IMR-90 (cell line): ENCODE results near the gene ANKH.
"Not testable (repeated sequence)": the region's sequence is repeated elsewhere in the genome, so short reads cannot be mapped to it uniquely, and the experiment has no call there.

Source experiments
- CTCF ChIP-seq: conservative IDR thresholded peaks from 2 replicates; pipeline ENCODE4 v1.5.1; 2012; ENCODE audit warnings: mild to moderate bottlenecking, low read depth, low read length, improper control_type of control experiment
- ELK1 ChIP-seq: fragments of 150-350 bp; IDR thresholded peaks from 2 replicates; pipeline ENCODE4 v1.6.1; 2016; ENCODE audit warnings: low read depth, mild to moderate bottlenecking, low read length, moderate library complexity, borderline replicate concordance
- MAFK ChIP-seq: IDR thresholded peaks from 2 replicates; pipeline ENCODE4 v1.6.1; 2012; ENCODE audit warnings: low read depth, low read length, improper control_type of control experiment
- MAZ ChIP-seq: IDR thresholded peaks from 2 replicates; pipeline ENCODE4 v1.6.1; 2012; ENCODE audit warnings: low read depth, mild to moderate bottlenecking, low read length, improper control_type of control experiment, moderate library complexity, borderline replicate concordance
- MXI1 ChIP-seq: IDR thresholded peaks from 2 replicates; pipeline ENCODE4 v1.6.1; 2012; ENCODE audit warnings: low read depth, mild to moderate bottlenecking, low read length, moderate library complexity, borderline replicate concordance
- NFE2L2 ChIP-seq: fragments of 150-350 bp; IDR thresholded peaks from 2 replicates; pipeline ENCODE4 v1.6.1; 2016; ENCODE audit warnings: low read depth, mild to moderate bottlenecking, low read length
- POLR2A ChIP-seq: IDR thresholded peaks from 2 replicates; pipeline ENCODE4 v1.6.1; 2012; ENCODE audit warnings: mild to moderate bottlenecking, low read depth, low read length
- RCOR1 ChIP-seq: IDR thresholded peaks from 2 replicates; pipeline ENCODE4 v1.6.1; 2012; ENCODE audit warnings: mild to moderate bottlenecking, low read length, improper control_type of control experiment; ENCODE audit not compliant: insufficient replicate concordance
- RFX5 ChIP-seq: IDR thresholded peaks from 2 replicates; pipeline ENCODE4 v1.8.0; 2012; ENCODE audit warnings: low read depth, mild to moderate bottlenecking, low read length, moderate library complexity
- TF ChIP-seq, protein P1 (sequence below): fragments of 150-350 bp; IDR thresholded peaks from 2 replicates; pipeline ENCODE4 v1.6.1; 2017; ENCODE audit warnings: mild to moderate bottlenecking, antibody characterized with exemption, low read length, low read depth

GRCh38 chr5:14919106-14919505 is 47.5 kb upstream of the ANKH start:
- TF ChIP-seq CTCF, MXI1, POLR2A, MAZ, RCOR1, MAFK, NFE2L2, RFX5, ELK1: not testable (repeated sequence)
- TF ChIP-seq, protein P1, sequence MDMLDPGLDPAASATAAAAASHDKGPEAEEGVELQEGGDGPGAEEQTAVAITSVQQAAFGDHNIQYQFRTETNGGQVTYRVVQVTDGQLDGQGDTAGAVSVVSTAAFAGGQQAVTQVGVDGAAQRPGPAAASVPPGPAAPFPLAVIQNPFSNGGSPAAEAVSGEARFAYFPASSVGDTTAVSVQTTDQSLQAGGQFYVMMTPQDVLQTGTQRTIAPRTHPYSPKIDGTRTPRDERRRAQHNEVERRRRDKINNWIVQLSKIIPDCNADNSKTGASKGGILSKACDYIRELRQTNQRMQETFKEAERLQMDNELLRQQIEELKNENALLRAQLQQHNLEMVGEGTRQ = not testable (repeated sequence)
